ENCODE results near the gene CAPN12. TPM values are rescaled to one million over a fixed set of nuclear protein-coding genes. Genes with fewer than 3 reads are reported as not detected.

The CAPN12 gene
- total and polyA plus RNA-seq, 10 donors, result 9.0 to 33.3 (median 16.0) TPM

DNA sequence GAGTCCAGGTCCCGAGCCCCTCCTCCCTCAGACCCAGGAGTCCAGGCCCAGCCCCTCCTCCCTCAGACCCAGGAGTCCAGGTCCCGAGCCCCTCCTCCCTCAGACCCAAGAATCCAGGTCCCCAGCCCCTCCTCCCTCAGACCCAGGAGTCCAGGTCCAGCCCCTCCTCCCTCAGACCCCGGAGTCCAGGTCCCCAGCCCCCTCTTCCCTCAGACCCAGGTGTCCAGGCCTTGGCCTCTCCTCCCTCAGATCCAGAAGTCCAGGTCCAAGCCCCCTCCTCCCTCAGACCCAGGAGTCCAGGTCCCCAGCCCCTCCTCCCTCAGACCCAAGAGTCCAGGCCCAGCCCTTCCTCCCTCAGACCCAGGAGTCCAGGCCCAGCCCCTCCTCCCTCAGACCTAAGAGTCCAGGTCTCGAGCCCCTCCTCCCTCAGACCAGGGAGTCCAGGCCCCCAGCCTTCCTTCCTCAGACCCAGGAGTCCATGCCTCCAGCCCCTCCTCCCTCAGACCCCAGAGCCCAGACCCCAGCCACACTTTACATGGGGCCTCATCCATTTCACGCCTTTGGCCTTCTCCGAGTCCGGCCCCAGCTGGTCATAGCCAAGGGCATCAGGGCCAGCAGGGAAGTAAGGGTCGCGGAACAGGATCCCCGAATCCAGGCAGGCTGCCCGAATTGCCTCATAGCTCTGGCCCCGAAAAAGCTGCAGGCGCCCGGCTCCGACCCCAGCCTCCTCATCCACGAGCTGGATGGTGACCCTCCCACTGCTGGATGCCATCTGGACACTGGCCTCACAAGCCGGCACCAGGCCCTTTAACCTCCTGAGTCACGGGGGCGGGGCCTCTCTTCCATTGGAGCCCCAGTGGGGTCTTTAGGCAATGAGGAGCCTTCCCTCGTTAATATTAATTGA, 628 bp downstream of the CAPN12 start:
- intact Hi-C loops (cut with DNase I; ENCODE audit: low total_unique reads), result no loop called here
- no peaks in the 10 kb centered on the region for H3K36me3 ChIP-seq
- H3K27me3 ChIP-seq (replicated peaks in 1 of 7), result no peaks in the 10 kb centered on the region
- H3K4me1 ChIP-seq, result peaks cover 0 to 17% (median 2%) of the 10 kb centered on the region in 6 donors
- WGBS, 5 donors, result 66 to 80% (median 75%) methylated on average over 12 to 20 of the region's 20 CpGs
- H3K4me3 ChIP-seq, result no peak overlapping the region
- DNase-seq, result peak; percentile 61
- H3K9me3 ChIP-seq, result no peaks in the 10 kb centered on the region
- no peak overlapping the region for H3K27ac ChIP-seq
- TF ChIP-seq POLR2AphosphoS5 (IDR thresholded peaks at IDR 0.05) (peak in 2 of 3 donors; percentile 29 to 60), POLR2A (IDR thresholded peaks at IDR 0.05) (no peak)

DNA sequence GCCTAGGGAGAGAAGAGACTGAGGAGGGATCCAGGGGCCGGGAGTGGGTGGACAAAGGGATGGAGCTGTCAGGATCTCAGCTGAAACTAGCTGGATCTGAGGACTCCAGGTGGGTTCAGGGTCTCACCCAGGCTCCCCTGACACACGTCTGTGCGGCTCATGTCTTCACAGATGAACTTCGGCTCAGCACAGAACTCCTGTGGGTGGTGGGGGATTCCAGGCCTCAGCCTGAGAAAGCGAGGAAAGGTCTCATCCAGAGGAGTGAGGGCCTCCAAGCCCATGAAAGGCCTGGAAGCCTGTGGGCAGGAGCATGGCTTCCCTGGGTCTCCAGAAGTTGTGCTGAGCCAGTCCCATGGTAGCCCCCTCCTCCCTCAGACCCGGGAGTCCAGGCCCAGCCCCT, 1.4 kb downstream of the CAPN12 start:
- WGBS, 5 donors, result 75 to 92% (median 90%) methylated on average over 6 of the region's 6 CpGs
- Histone ChIP-seq H3K4me3 (no peak overlapping the region), H3K27ac (no peak overlapping the region), H3K4me1 (peaks cover 0 to 17% (median 2%) of the 10 kb centered on the region in 6 donors), H3K36me3 (no peaks in the 10 kb centered on the region), H3K9me3 (no peaks in the 10 kb centered on the region), H3K27me3 (replicated peaks in 1 of 7) (no peaks in the 10 kb centered on the region)
- peak; percentile 64 for DNase-seq
- TF ChIP-seq, protein P1, sequence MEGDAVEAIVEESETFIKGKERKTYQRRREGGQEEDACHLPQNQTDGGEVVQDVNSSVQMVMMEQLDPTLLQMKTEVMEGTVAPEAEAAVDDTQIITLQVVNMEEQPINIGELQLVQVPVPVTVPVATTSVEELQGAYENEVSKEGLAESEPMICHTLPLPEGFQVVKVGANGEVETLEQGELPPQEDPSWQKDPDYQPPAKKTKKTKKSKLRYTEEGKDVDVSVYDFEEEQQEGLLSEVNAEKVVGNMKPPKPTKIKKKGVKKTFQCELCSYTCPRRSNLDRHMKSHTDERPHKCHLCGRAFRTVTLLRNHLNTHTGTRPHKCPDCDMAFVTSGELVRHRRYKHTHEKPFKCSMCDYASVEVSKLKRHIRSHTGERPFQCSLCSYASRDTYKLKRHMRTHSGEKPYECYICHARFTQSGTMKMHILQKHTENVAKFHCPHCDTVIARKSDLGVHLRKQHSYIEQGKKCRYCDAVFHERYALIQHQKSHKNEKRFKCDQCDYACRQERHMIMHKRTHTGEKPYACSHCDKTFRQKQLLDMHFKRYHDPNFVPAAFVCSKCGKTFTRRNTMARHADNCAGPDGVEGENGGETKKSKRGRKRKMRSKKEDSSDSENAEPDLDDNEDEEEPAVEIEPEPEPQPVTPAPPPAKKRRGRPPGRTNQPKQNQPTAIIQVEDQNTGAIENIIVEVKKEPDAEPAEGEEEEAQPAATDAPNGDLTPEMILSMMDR (IDR thresholded peaks at IDR 0.05 in 8 of 11, conservative IDR thresholded peaks at IDR 0.05 in 3 of 11), result no peak
- TF ChIP-seq POLR2A (IDR thresholded peaks at IDR 0.05) (no peak), POLR2AphosphoS5 (IDR thresholded peaks at IDR 0.05) (no peak)
- intact Hi-C loops (cut with DNase I; ENCODE audit: low total_unique reads), result no loop called here

DNA sequence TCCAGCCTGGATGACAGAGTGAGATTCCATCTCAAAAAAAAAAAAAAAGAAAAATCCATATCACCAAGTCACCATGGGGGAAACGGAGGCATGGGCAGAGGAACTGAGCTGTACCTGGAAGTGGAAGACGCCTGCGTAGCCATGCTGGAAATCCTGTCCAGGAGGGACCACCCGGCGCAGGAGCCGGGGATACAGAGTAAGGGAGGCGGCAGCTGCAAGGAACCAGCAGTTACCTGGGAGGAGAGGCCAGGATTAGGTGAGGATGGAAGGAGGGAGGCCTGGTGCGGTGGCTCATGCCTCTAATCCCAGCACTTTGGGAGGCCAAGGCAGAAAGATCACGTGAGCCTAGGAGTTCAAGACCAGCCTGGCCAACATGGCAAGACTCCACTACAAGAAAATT, 2.0 kb downstream of the CAPN12 start:
- Histone ChIP-seq H3K27ac (no peak overlapping the region), H3K27me3 (replicated peaks in 1 of 7) (peaks cover 0 to 2% (median 0%) of the 10 kb centered on the region in 7 donors), H3K4me3 (no peak overlapping the region), H3K9me3 (no peaks in the 10 kb centered on the region), H3K4me1 (peaks cover 1 to 20% (median 5%) of the 10 kb centered on the region in 6 donors), H3K36me3 (no peaks in the 10 kb centered on the region)
- DNase-seq, result peak; percentile 61
- no peak for TF ChIP-seq POLR2AphosphoS5 (IDR thresholded peaks at IDR 0.05)
- intact Hi-C loops (cut with DNase I; ENCODE audit: low total_unique reads), result no loop called here
- WGBS, 5 donors, result 93 to 98% (median 94%) methylated on average over 9 of the region's 9 CpGs

DNA sequence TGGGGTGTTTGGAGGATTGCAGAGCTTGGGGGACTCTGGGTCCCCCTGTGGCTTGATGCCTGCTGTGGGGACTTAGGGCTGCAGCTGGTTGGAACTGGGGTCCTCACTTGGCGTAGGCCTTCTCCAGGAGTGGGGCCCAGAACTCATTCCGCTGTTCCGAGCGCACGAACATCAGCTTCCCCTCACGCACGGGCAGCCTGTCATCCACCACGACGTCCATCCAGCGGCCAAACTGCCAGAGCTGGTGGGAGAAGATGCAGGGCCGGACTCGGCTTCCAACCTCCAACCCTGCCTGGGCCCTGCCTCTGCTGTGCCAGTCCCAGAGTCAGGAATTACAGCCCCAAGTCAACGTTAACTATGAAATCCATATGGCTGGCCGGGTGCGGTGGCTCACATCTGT, 2.6 kb downstream of the CAPN12 start:
- H3K4me1 ChIP-seq, result peaks cover 4 to 26% (median 10%) of the 10 kb centered on the region in 6 donors
- no peak overlapping the region for H3K4me3 ChIP-seq
- no peak overlapping the region for H3K27ac ChIP-seq
- TF ChIP-seq POLR2A (IDR thresholded peaks at IDR 0.05) (no peak), POLR2AphosphoS5 (IDR thresholded peaks at IDR 0.05) (no peak)
- TF ChIP-seq, protein P1 (IDR thresholded peaks at IDR 0.05 in 8 of 11, conservative IDR thresholded peaks at IDR 0.05 in 3 of 11), result no peak
- H3K27me3 ChIP-seq (replicated peaks in 1 of 7), result peaks cover 0 to 9% (median 0%) of the 10 kb centered on the region in 7 donors
- intact Hi-C loops (cut with DNase I; ENCODE audit: low total_unique reads), result no loop called here
- 92 to 95% (median 94%) methylated on average over 15 of the region's 15 CpGs for WGBS, 5 donors
- no peaks in the 10 kb centered on the region for H3K9me3 ChIP-seq
- no peaks in the 10 kb centered on the region for H3K36me3 ChIP-seq
- peak; percentile 61 for DNase-seq

DNA sequence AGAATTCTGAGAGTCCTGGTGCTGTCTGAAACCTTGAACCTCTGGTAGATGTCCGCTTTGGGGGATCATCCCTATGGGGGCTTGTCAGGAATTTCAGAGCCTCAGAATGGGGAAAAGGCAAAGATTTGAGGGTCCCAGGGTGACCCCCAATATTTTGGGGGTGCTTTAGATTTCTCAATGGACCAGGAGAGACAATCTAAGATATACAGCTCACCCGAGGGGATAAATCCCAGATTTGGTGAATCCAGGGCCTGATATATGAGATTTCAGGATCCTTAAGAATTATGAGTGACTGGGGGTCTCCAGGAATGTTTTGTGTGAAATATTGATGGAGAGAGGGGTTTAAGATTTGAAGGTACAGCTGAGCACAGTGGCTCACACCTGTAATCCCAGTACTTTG, 3.3 kb downstream of the CAPN12 start:
- WGBS, 5 donors, result 82 to 98% (median 94%) methylated on average over 2 of the region's 2 CpGs
- intact Hi-C loops (cut with DNase I; ENCODE audit: low total_unique reads), result no loop called here
- DNase-seq, result no peak
- H3K9me3 ChIP-seq, result no peaks in the 10 kb centered on the region
- no peak overlapping the region for H3K4me3 ChIP-seq
- peaks cover 4 to 34% (median 17%) of the 10 kb centered on the region in 6 donors for H3K4me1 ChIP-seq
- peaks cover 0 to 15% (median 0%) of the 10 kb centered on the region in 7 donors for H3K27me3 ChIP-seq (replicated peaks in 1 of 7)
- TF ChIP-seq, protein P1 (IDR thresholded peaks at IDR 0.05 in 8 of 11, conservative IDR thresholded peaks at IDR 0.05 in 3 of 11), result no peak
- TF ChIP-seq POLR2A (IDR thresholded peaks at IDR 0.05) (no peak), POLR2AphosphoS5 (IDR thresholded peaks at IDR 0.05) (no peak)
- no peak overlapping the region for H3K27ac ChIP-seq
- no peaks in the 10 kb centered on the region for H3K36me3 ChIP-seq
